ENCODE measurements around the gene STK4.

The STK4 gene

DNA sequence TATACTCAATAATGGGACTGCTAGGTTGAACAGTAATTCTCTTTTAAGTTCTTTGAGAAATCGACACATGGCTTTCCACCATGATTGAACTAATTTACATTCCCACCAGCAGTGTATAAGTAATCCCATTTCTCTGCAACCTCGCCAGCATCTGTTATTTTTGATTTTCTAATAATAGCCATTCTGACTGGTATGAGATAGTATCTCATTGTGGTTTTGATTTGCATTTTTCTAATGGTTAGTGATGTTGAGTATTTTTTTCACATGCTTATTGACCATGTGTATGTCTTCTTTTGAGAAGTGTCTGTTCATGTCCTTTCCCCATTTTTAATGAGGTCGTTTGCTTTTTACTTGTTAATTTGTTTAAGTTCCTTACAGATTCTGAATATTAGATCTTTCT, 66.5 kb downstream of the STK4 start:
- DNase-seq = no peak

DNA sequence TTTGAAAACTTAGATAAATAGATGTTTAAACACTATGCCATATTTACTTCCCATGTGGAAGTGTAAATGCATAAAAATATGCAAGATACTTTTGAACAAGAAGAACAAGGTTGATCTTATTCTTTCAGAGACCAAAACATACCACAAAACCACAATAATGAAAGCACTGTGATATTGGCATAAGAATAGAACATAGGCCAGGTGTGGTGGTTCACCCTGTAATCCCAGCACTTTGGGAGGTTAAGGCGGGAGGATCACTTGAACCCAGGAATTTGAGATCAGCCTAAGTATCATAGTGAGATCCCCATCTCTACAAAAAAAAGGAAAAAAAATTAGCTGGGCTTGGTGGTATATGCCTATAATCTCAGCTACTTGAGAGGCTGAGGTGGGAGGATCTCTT, 68.1 kb downstream of the STK4 start:
- DNase-seq = no peak

DNA sequence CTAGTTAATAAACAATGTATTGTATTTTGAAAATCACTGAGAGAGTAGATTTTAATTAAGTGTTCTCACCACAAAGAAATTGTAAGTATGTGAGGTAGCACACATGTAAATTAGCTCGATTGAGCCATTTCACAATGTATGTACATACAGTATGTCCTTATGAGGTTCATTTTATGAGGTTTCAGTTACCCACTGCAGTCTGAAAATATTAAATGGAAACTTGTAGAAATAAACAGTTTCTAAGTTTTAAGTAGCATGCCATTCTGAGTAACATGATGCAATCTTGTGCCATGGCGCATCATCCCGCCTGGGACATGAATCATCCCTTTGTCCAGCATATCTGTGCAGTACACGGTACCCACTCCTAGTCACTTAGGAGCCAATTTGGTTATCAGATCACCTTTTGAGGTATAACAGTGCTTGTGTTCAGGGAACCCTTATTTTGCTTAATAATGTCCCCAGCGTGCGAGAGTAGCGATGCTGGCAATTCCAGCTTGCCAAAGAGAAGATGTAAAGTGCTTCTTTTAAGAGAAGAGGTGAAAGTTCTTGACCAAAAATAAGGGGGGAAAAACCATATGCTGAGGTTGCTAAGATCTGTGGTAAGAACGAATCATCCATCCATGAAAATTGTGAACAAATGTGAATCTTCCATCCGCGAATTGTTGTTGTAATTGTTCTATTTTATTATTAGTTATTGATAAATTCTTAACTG, 69.9 kb downstream of the STK4 start:
- peak in 1 of 2 experiments; percentile 35 for DNase-seq

DNA sequence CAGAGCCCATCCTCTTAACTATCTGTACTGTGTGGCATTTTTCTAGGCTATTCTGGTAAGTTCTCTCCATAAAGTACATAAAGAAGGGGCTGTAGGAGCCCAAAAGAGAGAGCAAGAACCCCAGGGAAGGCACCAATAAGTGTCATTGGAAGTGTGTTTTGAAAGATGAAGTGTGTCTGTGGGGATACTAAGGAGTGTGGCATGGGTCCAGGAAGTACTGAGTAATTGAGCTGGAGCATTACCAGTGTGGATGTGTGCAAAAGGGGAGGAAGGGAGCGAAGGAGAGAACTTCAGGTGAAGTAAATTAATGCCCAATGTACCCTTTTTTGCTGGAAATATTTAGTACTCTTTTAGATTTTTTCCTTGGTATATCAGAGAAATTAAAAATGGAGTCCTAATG, 70.7 kb downstream of the STK4 start:
- DNase-seq = peak in 1 of 2 experiments; percentile 23

DNA sequence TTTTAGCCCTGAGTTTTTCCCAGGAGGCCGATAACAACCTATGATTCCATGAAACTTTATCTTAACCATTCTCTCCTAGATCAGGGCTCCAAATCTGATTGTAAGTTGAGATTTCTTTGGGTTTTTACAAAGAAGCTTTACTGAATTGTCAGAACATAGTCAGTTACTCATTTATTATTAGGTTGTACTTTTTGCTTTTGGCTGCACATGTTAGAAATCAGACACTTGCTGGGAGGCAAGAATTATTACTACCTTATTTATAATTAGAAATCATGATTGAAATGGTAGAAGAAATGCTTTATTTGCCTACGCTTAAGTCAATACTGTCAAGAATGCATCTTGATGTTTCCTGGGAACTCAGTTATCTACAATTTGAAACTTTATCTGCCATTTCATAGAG, 71.3 kb downstream of the STK4 start:
- no peak for DNase-seq

DNA sequence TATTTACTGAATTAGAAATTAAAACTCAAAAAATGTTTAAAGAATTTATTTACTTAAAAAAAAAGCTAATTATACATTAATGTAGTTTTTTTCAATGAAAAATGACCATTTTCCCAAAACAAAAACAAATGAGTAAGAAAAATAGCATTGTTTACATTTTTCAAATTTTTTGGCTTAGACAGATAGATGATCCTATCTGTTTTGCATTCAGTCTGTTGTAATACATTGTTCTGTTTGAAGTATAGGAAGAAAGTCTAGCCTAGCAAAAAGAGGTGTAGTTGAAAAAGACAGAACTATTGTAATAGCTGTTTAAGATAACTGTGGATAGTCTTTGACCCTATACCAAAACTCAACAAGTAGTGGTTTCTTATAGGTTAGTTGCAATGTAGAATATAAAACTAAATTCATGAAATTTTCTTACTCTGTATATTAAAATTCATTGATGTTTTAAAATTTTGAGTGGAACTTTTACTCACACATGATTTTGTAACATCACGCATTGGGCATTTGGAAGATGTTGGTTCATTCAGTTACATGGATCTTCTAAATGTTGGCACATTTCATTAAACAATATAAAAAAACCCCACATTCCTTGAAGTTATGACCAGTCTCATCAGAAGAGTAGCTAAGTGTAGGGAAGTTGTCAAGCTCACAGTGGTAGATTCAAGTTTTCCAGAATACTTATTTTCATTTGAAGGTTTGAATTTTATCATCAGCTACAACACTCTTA, 72.6 kb downstream of the STK4 start:
- DNase-seq = no peak

DNA sequence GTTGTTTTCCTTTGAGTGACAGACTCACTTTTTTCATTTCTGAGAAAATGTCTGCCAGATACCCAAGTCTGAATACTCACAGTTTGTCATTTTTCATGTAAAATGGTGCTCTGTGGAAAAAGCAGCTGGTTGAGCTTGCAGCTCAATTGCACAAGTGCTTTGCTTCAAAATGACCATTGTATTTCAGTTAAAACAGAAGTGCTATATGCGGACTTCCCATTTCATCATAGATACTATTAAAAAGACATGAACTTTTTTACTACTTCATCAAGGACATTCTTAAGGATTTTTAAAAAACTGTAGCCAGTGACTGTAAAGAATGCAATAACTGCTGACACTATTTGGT, 73.1 kb downstream of the STK4 start:
- DNase-seq = no peak

DNA sequence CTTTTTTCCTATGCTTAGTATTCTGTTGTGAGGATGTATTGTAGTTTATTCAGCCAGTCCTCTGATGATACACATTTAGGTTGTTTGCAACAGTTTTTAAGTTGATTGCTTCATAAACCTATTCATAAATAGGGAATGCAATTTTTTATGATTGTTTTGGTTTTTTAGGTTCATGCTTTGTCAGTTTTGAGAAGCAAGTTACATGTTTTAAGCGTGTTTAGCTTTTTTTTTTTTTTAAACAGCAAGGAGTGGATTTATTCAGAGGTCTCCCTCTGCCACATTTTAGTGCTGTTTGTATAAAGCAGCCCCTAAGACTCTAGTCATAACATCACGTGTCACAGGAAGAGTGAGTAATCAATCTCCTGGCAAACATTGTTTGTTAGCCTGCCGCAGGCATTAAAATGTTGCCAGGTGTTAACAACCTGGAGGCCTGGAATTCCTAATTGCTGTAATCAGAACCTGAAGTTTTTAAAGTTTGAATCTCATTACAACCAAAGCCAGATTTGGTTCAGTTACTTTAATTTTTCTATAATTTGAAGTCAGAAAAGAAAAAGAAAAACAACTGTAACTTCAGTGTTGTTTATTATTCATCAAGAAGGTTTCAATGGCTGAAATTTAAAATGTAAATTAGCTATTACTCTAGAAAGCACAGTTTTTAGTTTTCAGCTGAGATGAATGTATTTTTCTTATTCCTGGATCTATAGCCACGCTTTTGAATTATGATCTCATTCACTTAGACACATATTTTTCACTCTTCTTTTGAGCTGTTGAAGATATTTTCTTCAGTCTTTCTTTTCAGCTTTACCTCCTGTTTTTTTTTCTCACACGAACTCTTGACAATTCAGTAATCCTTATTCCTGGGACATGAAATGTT, 75.4 kb downstream of the STK4 start:
- DNase-seq = peak in 1 of 2 experiments; percentile 68

DNA sequence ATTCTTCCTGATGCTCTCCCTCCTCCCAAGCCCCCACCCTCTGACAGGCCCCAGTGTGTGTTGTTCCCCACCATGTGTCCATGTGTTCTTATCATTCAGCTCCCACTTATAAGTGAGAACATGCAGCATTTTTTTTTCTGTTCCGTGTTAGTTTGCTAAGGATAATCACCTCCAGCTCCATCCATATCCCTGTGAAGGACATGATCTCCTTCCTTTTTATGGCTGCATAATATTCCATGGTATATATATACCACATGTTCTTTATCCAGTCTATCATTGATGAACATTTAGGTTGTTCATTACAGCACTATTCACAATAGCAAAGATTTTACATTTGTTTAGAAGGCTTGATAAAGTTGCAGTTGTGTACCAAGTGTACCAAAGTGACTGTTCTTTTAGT, 76.7 kb downstream of the STK4 start:
- no peak for DNase-seq

DNA sequence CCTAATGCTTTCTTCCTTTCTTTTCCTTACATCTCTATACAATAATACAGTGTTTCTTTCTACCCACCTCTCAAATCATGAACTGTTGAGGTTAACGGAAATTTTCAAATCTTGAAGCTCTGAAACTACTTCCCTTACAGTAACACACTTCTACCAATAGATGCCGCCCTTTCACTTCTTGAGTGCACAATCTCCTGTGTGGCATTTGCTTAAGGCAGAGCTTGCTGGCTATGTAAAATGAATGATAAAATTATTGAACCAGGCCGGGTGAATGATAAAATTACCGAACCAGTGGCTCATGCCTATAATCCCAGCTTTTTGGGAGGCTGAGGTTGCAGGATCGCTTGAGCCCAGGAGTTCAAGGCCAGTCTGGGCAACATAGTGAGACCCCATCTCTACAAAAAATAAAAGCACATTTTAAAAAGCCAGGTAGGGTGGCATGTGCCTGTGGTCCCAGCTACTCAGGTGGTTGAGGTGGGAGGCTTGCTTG, 77.8 kb downstream of the STK4 start:
- DNase-seq = peak; percentile 11 to 28

DNA sequence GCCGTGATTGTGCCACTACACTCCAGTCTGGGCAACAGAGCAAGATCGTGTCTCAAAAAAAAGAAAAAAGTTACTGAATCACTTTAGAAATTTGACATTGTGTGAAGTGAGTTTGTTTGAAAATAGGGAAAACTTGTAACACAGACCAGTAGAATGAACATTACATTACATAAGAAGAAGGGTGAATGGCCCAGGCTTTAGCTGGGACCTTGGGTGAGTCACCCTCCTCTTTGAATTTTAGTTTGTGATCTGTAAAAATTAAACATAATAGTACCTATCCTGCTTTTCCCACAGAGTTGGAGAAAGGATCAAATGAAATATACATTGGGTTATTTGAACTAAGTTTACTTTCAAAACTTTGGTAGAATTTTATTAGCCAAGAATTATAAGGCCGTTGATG, 78.3 kb downstream of the STK4 start:
- no peak for DNase-seq

DNA sequence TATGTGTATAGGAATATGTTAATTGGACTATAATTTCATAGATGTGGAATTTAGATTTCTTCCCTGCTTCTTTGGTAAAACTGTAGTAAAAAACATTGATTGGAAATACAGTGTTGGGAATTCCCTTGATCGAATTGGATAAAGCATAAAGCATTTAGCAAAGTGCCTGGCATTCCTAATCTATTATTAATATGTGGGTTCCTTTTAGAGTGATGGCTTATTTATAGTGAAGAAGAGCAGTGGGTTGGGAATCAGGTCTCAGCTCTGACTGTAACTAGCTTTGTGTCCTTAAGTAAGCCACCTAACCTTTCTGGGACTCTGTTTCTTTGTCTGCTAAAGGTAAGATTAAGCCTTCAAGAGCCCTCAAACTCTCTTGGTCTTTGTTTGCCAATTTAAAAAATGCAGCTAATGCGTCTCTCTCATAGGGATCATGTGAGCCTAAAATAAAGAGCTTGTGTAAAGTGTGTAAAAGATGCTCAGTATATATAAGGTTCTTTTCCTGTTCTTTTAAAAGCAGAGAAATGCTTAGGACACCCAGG, 81.3 kb downstream of the STK4 start:
- no peak for DNase-seq

DNA sequence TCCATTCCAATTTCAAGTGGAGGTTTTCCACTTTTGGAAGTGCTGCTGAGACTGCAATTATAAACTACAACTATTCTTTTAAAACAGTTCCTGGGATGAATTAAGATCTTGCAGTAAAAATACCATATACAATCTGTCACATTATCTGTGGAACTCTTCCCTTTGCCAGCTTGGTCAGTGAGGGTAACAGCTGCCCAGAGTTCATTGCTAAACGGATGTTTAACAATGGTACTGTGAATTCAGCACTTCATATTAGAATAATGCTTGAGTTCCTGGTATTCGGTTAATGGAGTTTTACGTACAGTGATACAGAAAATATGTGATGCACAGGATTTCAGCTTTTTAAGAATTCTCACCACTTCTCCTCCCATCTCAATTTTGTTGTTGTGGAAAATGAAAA, 83.1 kb downstream of the STK4 start:
- no peak for DNase-seq

DNA sequence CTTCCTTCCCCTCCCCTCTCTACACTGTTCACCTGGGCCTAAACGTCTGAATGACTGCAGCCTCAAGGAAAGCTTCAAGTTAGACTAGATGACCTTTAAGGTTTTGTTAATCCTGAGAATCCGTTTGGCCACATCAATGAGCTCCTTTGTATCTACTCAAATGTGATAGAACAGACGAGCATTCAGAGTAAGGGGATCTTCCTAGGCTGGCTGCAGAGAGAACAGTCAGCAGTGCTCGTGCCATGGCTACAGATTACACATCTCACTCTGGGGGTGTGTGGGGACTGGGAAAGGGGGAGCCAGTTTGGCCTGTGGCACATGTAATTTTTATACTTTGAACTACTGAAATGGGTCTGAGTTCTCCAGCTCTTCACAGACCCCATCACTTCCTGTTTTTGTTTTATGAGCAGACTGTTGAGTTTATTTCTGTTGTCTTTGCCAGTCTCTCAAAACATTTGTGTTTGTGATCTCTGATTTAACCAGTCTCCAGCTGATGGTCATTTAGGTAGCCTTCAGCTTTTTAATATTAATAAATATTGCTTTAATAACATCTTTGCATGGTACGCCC, 83.7 kb downstream of the STK4 start:
- no peak for DNase-seq

DNA sequence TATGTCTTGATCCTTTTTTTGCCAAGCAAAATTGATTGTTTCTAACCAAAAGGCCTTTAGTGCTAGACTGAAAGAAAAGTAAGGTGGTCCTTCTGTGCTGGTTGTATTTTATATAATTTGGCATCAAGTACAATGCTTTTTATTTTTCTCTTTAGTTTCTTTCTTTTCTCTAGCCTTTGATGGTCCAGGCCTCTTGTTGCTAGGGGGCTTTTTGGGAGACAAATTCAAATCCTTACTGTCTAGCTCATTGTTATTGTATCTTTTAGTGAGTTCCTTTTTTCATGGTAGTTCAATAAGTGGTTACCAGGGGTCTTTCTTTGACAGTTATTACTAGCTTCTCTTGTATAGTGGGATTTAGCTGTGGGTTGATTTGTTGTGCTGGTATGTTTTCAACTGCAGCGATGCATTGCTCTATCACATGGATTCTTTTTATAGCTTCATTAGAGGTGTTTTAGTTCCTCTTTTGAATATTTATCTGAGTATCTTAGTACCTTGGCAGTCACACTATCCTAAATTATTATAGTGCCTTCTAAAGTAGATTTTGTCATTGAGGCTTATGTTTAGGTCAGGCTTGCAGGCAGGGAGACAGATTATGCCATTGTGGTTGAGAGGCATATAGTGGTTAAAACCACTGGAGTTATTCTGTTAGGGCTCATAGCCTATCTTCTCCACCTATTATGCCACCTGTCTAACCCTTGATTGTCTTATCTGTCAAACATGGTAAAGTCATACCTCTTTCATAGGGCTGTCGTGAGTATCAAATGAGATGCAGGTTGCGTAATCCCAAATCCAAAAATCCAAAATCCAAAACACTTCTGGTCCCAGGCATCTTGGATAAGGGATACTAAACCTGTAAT, 85.1 kb downstream of the STK4 start:
- DNase-seq = no peak

DNA sequence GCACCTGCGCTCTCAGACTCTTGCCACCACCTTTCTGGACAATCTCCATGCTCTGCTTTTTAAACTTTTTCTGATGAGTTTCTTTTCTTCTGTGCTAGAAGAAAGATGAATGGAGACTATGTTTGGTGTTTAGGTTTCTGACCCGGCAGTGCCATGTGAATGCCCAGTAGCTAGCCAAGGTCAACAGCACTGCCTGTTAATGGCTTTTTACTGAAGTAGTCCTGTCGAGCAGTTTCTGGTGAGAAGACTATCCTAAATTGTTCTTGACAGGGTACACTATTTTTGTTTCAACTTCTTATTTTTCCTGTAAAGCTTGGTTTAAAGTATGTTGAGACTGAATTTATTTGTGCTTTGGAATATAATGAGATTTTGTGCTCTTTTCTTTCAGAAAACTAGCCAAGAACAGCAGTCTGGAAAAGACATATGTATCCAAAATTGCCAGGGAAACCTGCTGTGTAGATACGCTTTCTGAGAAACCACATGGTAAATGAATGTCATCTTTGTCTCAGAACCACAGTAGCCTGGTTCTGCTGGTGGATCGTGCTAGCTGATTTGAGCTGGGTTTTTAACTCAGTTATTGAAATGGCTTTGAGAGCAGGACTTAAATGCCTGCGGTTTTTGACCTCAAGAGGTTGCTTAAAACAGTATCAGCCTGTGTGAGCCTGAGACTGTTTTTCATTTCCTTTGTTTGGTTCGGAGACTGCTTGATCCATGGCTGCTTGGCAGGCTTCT, 86.6 kb downstream of the STK4 start:
- no peak for DNase-seq

DNA sequence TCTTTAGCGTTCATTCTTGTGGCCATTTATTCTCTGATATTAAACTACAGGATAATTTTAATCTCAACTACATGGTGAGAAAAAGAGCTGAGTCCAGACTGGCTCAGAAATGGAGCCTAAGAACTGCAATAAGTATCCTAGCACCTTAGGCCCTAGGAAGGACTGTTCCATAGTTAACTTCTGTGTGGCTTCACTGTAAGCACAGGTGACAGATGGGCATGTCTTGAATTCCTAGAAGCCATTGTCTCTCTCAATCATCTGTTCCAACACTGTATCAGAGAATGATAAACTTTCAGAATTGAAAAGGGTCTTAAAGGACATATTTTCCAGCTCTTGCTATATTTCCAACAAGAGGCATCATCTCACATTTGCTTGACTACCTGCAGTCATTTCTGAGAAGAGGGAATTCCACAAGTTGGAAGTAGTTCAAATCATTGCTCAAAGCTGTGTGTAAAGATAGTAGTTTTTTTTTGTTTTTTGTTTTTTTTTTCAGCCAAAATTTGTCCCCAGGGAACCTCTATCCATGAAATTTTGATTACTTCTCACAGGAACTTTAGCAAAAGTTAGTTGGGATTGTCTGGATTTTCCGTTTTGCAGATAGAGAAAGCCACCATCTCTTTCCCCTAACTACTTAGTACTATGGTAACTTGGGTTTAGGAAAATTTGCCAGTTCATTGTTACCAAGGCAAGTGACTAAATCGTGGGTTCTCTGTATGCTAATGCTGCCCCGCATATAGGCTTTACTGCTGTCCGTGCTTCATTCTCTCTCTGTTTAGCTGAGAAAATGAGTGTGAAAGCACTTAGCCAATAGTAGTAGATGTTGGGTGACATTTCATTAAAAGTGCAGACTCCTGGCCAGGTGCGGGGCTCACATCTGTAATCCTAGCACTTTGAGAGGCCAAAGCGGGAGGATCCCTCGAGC, 87.4 kb downstream of the STK4 start:
- DNase-seq = no peak

DNA sequence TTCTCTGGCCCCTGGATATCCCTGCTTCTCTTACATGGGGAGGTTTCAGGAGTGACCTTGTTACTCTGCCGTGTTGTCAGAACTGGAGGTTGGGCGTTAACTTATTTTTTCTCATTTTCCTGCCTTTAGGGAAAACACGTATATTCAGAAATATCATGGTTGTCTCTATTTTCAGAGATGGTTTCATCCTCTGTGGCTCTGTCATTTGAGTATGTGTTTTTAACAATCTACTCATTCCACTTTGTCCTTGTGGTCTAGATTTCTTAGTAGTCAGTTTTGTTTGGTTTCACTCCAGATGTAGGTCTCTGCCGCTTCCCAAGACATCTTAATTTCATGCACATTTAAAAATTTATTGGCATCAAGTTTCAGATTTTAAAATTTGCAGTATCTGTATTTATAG, 88.7 kb downstream of the STK4 start:
- no peak for DNase-seq

DNA sequence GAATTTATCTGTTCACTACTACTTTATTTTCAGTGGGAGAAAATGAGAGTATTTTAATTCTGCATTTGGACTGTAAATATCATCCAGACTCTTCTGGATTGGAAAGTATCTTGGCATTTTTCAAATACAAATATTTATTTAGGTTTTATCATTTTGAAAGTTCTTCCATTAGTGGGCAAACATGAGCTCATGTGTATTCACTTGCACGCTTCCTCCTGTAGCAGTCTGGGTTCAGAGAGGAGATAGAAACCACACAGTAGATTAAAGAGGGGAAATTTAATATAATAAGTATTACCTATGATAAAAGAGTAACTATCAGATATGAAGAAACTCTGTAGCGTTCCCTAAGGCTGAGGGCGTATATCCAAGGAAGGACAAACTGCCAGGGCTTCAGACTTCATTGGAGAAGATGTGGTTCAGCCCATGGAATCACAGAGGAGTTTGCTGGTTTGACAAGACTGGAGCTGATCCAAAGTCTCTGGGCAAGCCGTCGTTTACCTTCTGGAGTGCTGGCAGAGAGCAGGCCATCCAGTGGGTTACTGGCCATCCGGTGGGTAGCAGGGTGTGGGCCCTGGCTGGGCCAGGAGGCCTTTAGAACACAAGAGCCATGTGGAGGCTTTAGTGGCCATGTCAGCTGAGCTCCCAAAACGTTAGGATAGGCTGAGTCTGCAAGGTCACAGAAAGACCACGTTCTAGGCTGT, 90.3 kb downstream of the STK4 start:
- DNase-seq = no peak

Measured in NCI-H1930 (cell line).